K562 (cell line): Measurements from ENCODE around the gene CFD. TPM values are rescaled to one million over a fixed set of nuclear protein-coding genes. Genes with fewer than 3 reads are reported as not detected.

Experiments used
- CTBP1 ChIP-seq: fragments of 450-650 bp; IDR thresholded peaks from 2 replicates; pipeline ENCODE4 v1.6.1; 2016; ENCODE audit warnings: borderline replicate concordance
- EGR1 ChIP-seq: fragments of 450-650 bp; conservative IDR thresholded peaks from 2 replicates; pipeline ENCODE4 v1.6.1; 2017; ENCODE audit warnings: mild to moderate bottlenecking
- EWSR1 ChIP-seq: fragments of 450-650 bp; IDR thresholded peaks from 2 replicates; pipeline ENCODE4 v1.6.1; 2018; ENCODE audit warnings: borderline replicate concordance, mild to moderate bottlenecking, low read depth, moderate library complexity; ENCODE audit not compliant: partially characterized antibody
- HEY1 ChIP-seq: fragments of 250-450 bp; sonication (Bioruptor Pico); IDR thresholded peaks from 2 replicates; pipeline ENCODE4 v1.5.0; 2020; ENCODE audit warnings: mild to moderate bottlenecking, moderate library complexity, borderline replicate concordance
- JUN ChIP-seq, 2 experiments: sonication (generic) in 1 of 2; formaldehyde crosslinking in 1 of 2; IDR thresholded peaks; 2 replicates each; pipeline versions ENCODE4 v1.6.1 to v1.8.0; 2012 to 2022; ENCODE audit warnings: borderline replicate concordance in 2 of 2, mild to moderate bottlenecking in 2 of 2, improper control_type of control experiment in 1 of 2, low read depth in 1 of 2, low read length in 1 of 2, missing genetic modification reagents in 1 of 2
- NEUROD1 ChIP-seq: fragments of 150-350 bp; IDR thresholded peaks from 2 replicates; pipeline ENCODE4 v1.6.1; 2014; ENCODE audit warnings: borderline replicate concordance, low read length, low read depth; ENCODE audit not compliant: partially characterized antibody
- POLR2AphosphoS2 ChIP-seq: IDR thresholded peaks from 2 replicates; pipeline ENCODE4 v1.6.1; 2012; ENCODE audit warnings: low read length, improper control_type of control experiment
- PYGO2 ChIP-seq: fragments of 450-650 bp; IDR thresholded peaks from 2 replicates; pipeline ENCODE4 v1.6.1; 2016; ENCODE audit warnings: mild to moderate bottlenecking, missing genetic modification characterization, moderate library complexity, missing compliant biosample characterization
- SMAD4 ChIP-seq: fragments of 250-450 bp; sonication (Bioruptor Pico); conservative IDR thresholded peaks from 2 replicates; pipeline ENCODE4 v1.8.0; 2021; ENCODE audit warnings: inconsistent platforms, mild to moderate bottlenecking, moderate library complexity
- SNIP1 ChIP-seq: fragments of 450-650 bp; IDR thresholded peaks from 2 replicates; pipeline ENCODE4 v1.7.1; 2017; ENCODE audit warnings: low read depth, mild to moderate bottlenecking
- ZFP30 ChIP-seq: fragments of 250-450 bp; sonication (Bioruptor Pico); IDR thresholded peaks from 2 replicates; pipeline ENCODE4 v1.8.0; 2022; ENCODE audit warnings: moderate library complexity, mild to moderate bottlenecking, inconsistent platforms, borderline replicate concordance
- ZFP36 ChIP-seq: fragments of 150-350 bp; IDR thresholded peaks from 2 replicates; pipeline ENCODE4 v1.6.1; 2018; ENCODE audit warnings: low read length, low read depth; ENCODE audit not compliant: partially characterized antibody
- ZNF778 ChIP-seq: fragments of 450-650 bp; formaldehyde crosslinking; IDR thresholded peaks from 2 replicates; pipeline ENCODE4 v1.4.0; 2020; ENCODE audit warnings: mild to moderate bottlenecking, moderate library complexity
- polyA plus RNA-seq, 8 experiments: library from polyadenylated mRNA; depleted of rRNA in 4 of 8; stranded (reverse) in 5 of 8; unstranded in 3 of 8; fragments of >200 nt; fragmentation: Nextera tagmentation in 2 of 8; fragmentation: Illumina TruSeq in 1 of 8; extraction: Ambion mirVana in 2 of 8; extraction: Trizol in 1 of 8; gene quantifications; 2 replicates each; pipeline versions ENCODE4 v1.2.1 to v1.2.3, GENCODE V29; 2011 to 2014; ENCODE audit warnings: inconsistent platforms in 1 of 8, missing spikeins in 1 of 8
- total RNA-seq, 7 experiments: library from RNA; depleted of rRNA in 6 of 7; stranded (reverse); fragments of >200 nt in 6 of 7; fragmentation: Illumina TruSeq in 2 of 7; extraction: Trizol in 2 of 7; gene quantifications; 2 replicates each; pipeline versions ENCODE4 v1.2.1 to v1.2.3, GENCODE V29; 2011 to 2021; ENCODE audit warnings: low replicate concordance in 1 of 7
- TF ChIP-seq, protein P1 (sequence below): sonication (generic); formaldehyde crosslinking; IDR thresholded peaks from 2 replicates; pipeline ENCODE4 v1.8.0; 2022; ENCODE audit warnings: mild to moderate bottlenecking, missing genetic modification reagents, borderline replicate concordance
- TF ChIP-seq, protein P2 (sequence below): fragments of 200-800 bp; sonication (Bioruptor generic); IDR thresholded peaks from 2 replicates; pipeline ENCODE4 v1.6.1; 2016; ENCODE audit warnings: missing genetic modification characterization, missing compliant biosample characterization
- TF ChIP-seq, protein P3 (sequence below), 2 experiments: IDR thresholded peaks; 2 replicates each; pipeline ENCODE4 v1.6.1; 2012; ENCODE audit warnings: improper control_type of control experiment in 2 of 2, low read depth in 2 of 2, low read length in 2 of 2, borderline replicate concordance in 1 of 2

The CFD gene
- total and polyA plus RNA-seq, 9 of the 15 experiments (the other 6 are each of a cell fraction or from before 2014, with no cell fraction given): 0.52 to 59.4 (median 7.6) TPM

DNA sequence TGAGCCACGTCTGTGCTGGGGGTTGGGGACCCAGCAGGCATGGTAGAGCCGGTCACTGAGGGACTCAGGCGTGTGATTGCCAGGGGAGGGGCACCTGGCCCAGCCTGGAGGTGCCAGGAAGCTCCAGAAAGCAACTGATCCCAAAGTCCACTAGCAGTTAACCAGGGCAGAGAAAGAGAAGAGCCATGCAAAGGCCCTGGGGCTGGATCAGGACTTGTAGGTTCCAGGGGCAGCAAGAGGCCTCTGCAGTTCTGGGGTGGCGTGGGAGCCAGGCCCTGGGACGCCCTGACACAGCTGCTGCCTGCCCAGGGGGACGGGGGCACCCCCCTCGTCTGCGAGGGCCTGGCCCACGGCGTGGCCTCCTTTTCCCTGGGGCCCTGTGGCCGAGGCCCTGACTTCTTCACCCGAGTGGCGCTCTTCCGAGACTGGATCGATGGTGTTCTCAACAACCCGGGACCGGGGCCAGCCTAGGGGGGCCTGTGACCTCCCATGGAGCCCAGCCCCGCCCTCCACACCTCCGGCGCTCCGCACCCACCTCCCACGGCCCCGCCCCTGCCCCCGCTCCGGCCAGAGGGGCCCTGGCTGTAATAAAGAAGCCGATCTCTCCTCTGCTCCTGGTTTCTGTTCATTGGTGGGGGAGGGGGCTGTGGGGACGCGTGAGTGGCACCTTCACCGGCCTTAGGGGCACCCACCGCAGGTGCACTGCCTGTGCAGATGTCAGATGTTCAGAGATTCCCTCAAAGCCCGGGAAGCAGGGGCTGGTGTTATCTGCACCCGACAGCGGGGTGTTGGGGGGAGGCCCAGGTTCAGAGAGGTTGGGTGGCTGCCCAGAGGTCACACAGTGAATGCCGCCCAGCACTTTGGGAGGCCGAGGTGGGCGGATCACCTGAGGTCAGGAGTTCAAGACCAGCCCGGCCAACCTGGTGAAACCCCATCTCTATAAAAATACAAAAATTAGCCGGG is 27.8 kb upstream of the CFD start (continued):
- TF ChIP-seq, protein P1, sequence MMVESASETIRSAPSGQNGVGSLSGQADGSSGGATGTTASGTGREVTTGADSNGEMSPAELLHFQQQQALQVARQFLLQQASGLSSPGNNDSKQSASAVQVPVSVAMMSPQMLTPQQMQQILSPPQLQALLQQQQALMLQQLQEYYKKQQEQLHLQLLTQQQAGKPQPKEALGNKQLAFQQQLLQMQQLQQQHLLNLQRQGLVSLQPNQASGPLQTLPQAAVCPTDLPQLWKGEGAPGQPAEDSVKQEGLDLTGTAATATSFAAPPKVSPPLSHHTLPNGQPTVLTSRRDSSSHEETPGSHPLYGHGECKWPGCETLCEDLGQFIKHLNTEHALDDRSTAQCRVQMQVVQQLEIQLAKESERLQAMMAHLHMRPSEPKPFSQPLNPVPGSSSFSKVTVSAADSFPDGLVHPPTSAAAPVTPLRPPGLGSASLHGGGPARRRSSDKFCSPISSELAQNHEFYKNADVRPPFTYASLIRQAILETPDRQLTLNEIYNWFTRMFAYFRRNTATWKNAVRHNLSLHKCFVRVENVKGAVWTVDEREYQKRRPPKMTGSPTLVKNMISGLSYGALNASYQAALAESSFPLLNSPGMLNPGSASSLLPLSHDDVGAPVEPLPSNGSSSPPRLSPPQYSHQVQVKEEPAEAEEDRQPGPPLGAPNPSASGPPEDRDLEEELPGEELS (CRISPR knock-in tag): no peak
- TF ChIP-seq, protein P2, sequence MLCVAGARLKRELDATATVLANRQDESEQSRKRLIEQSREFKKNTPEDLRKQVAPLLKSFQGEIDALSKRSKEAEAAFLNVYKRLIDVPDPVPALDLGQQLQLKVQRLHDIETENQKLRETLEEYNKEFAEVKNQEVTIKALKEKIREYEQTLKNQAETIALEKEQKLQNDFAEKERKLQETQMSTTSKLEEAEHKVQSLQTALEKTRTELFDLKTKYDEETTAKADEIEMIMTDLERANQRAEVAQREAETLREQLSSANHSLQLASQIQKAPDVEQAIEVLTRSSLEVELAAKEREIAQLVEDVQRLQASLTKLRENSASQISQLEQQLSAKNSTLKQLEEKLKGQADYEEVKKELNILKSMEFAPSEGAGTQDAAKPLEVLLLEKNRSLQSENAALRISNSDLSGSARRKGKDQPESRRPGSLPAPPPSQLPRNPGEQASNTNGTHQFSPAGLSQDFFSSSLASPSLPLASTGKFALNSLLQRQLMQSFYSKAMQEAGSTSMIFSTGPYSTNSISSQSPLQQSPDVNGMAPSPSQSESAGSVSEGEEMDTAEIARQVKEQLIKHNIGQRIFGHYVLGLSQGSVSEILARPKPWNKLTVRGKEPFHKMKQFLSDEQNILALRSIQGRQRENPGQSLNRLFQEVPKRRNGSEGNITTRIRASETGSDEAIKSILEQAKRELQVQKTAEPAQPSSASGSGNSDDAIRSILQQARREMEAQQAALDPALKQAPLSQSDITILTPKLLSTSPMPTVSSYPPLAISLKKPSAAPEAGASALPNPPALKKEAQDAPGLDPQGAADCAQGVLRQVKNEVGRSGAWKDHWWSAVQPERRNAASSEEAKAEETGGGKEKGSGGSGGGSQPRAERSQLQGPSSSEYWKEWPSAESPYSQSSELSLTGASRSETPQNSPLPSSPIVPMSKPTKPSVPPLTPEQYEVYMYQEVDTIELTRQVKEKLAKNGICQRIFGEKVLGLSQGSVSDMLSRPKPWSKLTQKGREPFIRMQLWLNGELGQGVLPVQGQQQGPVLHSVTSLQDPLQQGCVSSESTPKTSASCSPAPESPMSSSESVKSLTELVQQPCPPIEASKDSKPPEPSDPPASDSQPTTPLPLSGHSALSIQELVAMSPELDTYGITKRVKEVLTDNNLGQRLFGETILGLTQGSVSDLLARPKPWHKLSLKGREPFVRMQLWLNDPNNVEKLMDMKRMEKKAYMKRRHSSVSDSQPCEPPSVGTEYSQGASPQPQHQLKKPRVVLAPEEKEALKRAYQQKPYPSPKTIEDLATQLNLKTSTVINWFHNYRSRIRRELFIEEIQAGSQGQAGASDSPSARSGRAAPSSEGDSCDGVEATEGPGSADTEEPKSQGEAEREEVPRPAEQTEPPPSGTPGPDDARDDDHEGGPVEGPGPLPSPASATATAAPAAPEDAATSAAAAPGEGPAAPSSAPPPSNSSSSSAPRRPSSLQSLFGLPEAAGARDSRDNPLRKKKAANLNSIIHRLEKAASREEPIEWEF (CRISPR knock-in tag): no peak
- TF ChIP-seq PYGO2 (tag) (no peak), JUN (IDR thresholded peaks at IDR 0.05; ENCODE audit: borderline replicate concordance, low read depth, low read length) (no peak), JUN (CRISPR knock-in tag; IDR thresholded peaks at IDR 0.05; ENCODE audit: borderline replicate concordance) (no peak), EGR1 (peak; percentile 44), POLR2AphosphoS2 (no peak), ZFP30 (CRISPR knock-in tag) (no peak), CTBP1 (no peak), ZFP36 (peak; percentile 89), ZNF778 (no peak), NEUROD1 (no peak), HEY1 (no peak), SNIP1 (no peak), SMAD4 (CRISPR knock-in tag) (no peak), EWSR1 (no peak)
- TF ChIP-seq, protein P3, sequence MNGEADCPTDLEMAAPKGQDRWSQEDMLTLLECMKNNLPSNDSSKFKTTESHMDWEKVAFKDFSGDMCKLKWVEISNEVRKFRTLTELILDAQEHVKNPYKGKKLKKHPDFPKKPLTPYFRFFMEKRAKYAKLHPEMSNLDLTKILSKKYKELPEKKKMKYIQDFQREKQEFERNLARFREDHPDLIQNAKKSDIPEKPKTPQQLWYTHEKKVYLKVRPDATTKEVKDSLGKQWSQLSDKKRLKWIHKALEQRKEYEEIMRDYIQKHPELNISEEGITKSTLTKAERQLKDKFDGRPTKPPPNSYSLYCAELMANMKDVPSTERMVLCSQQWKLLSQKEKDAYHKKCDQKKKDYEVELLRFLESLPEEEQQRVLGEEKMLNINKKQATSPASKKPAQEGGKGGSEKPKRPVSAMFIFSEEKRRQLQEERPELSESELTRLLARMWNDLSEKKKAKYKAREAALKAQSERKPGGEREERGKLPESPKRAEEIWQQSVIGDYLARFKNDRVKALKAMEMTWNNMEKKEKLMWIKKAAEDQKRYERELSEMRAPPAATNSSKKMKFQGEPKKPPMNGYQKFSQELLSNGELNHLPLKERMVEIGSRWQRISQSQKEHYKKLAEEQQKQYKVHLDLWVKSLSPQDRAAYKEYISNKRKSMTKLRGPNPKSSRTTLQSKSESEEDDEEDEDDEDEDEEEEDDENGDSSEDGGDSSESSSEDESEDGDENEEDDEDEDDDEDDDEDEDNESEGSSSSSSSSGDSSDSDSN (IDR thresholded peaks at IDR 0.05; ENCODE audit: borderline replicate concordance in 1 of 2, low read depth in 2 of 2, low read length in 2 of 2): no peak
